HEK293 (cell line): ENCODE results near the gene SNX33.

ENCODE experiments used
- CTCF ChIP-seq: fragments of 450-650 bp; formaldehyde crosslinking; IDR thresholded peaks from 2 replicates; pipeline ENCODE4 v1.5.1; 2016; ENCODE audit warnings: missing biosample characterization, missing genetic modification characterization
- FEZF1 ChIP-seq: fragments of 450-650 bp; formaldehyde crosslinking; IDR thresholded peaks from 2 replicates; pipeline ENCODE4 v1.5.1; 2016; ENCODE audit warnings: missing biosample characterization, missing genetic modification characterization
- GLIS1 ChIP-seq: fragments of 450-650 bp; formaldehyde crosslinking; IDR thresholded peaks from 2 replicates; pipeline ENCODE4 v1.5.1; 2016; ENCODE audit warnings: missing biosample characterization, missing genetic modification characterization
- KLF1 ChIP-seq: fragments of 450-650 bp; formaldehyde crosslinking; IDR thresholded peaks from 2 replicates; pipeline ENCODE4 v1.5.1; 2016; ENCODE audit warnings: missing biosample characterization, missing genetic modification characterization
- KLF16 ChIP-seq: fragments of 450-650 bp; formaldehyde crosslinking; IDR thresholded peaks from 2 replicates; pipeline ENCODE4 v1.5.1; 2017; ENCODE audit warnings: missing biosample characterization, missing genetic modification characterization
- KLF7 ChIP-seq: fragments of 450-650 bp; formaldehyde crosslinking; IDR thresholded peaks from 2 replicates; pipeline ENCODE4 v1.5.1; 2016; ENCODE audit warnings: missing biosample characterization, missing genetic modification characterization, borderline replicate concordance
- MZF1 ChIP-seq: fragments of 450-650 bp; formaldehyde crosslinking; IDR thresholded peaks from 2 replicates; pipeline ENCODE4 v1.5.1; 2017; ENCODE audit warnings: missing biosample characterization, missing genetic modification characterization, borderline replicate concordance
- PBX3 ChIP-seq: sonication (generic); formaldehyde crosslinking; IDR thresholded peaks from 2 replicates; pipeline ENCODE4 v1.8.1; 2022; ENCODE audit warnings: mild to moderate bottlenecking, moderate library complexity, missing genetic modification reagents
- PRDM1 ChIP-seq: fragments of 450-650 bp; formaldehyde crosslinking; IDR thresholded peaks from 2 replicates; pipeline ENCODE4; 2016; ENCODE audit warnings: missing biosample characterization, missing genetic modification characterization
- PRDM4 ChIP-seq: fragments of 450-650 bp; formaldehyde crosslinking; IDR thresholded peaks from 2 replicates; pipeline ENCODE4 v1.5.1; 2017; ENCODE audit warnings: missing biosample characterization, missing genetic modification characterization
- SCRT2 ChIP-seq: fragments of 450-650 bp; formaldehyde crosslinking; IDR thresholded peaks from 2 replicates; pipeline ENCODE4 v1.5.1; 2016; ENCODE audit warnings: missing biosample characterization, missing genetic modification characterization
- SP7 ChIP-seq: fragments of 450-650 bp; formaldehyde crosslinking; IDR thresholded peaks from 2 replicates; pipeline ENCODE4 v1.5.1; 2016; ENCODE audit warnings: missing biosample characterization, missing genetic modification characterization
- ZBTB17 ChIP-seq: fragments of 450-650 bp; formaldehyde crosslinking; IDR thresholded peaks from 2 replicates; pipeline ENCODE4 v1.5.1; 2016; ENCODE audit warnings: missing biosample characterization, missing genetic modification characterization
- ZBTB21 ChIP-seq: fragments of 450-650 bp; formaldehyde crosslinking; IDR thresholded peaks from 2 replicates; pipeline ENCODE4 v1.5.1; 2017; ENCODE audit warnings: missing biosample characterization, missing genetic modification characterization
- ZNF114 ChIP-seq: fragments of 450-650 bp; formaldehyde crosslinking; IDR thresholded peaks from 2 replicates; pipeline ENCODE4 v1.5.0; 2017; ENCODE audit warnings: missing biosample characterization, missing genetic modification characterization
- ZNF121 ChIP-seq: fragments of 450-650 bp; formaldehyde crosslinking; IDR thresholded peaks from 2 replicates; pipeline ENCODE4 v1.5.1; 2016; ENCODE audit warnings: missing biosample characterization, missing genetic modification characterization
- ZNF132 ChIP-seq: fragments of 450-650 bp; formaldehyde crosslinking; IDR thresholded peaks from 2 replicates; pipeline ENCODE4 v1.5.1; 2017; ENCODE audit warnings: missing biosample characterization, missing genetic modification characterization, borderline replicate concordance
- ZNF174 ChIP-seq: fragments of 450-650 bp; formaldehyde crosslinking; IDR thresholded peaks from 2 replicates; pipeline ENCODE4 v1.5.0; 2017; ENCODE audit warnings: missing biosample characterization, mild to moderate bottlenecking, missing genetic modification characterization
- ZNF18 ChIP-seq: fragments of 450-650 bp; formaldehyde crosslinking; IDR thresholded peaks from 2 replicates; pipeline ENCODE4 v1.5.1; 2016; ENCODE audit warnings: missing biosample characterization, missing genetic modification characterization
- ZNF19 ChIP-seq: fragments of 450-650 bp; formaldehyde crosslinking; IDR thresholded peaks from 2 replicates; pipeline ENCODE4; 2016; ENCODE audit warnings: missing biosample characterization, missing genetic modification characterization, low read depth
- ZNF2 ChIP-seq: fragments of 450-650 bp; formaldehyde crosslinking; IDR thresholded peaks from 2 replicates; pipeline ENCODE4 v1.5.1; 2016; ENCODE audit warnings: missing biosample characterization, missing genetic modification characterization
- ZNF391 ChIP-seq: fragments of 450-650 bp; formaldehyde crosslinking; IDR thresholded peaks from 2 replicates; pipeline ENCODE4 v1.5.1; 2016; ENCODE audit warnings: low read depth, missing biosample characterization, missing genetic modification characterization, borderline replicate concordance
- ZNF398 ChIP-seq: fragments of 450-650 bp; formaldehyde crosslinking; IDR thresholded peaks from 2 replicates; pipeline ENCODE4 v1.5.1; 2017; ENCODE audit warnings: missing biosample characterization, missing genetic modification characterization
- ZNF423 ChIP-seq: fragments of 450-650 bp; formaldehyde crosslinking; IDR thresholded peaks from 2 replicates; pipeline ENCODE4 v1.5.1; 2016; ENCODE audit warnings: missing biosample characterization, missing genetic modification characterization
- ZNF544 ChIP-seq: fragments of 450-650 bp; formaldehyde crosslinking; IDR thresholded peaks from 2 replicates; pipeline ENCODE4 v1.5.0; 2017; ENCODE audit warnings: missing biosample characterization, missing genetic modification characterization
- ZNF580 ChIP-seq: fragments of 450-650 bp; formaldehyde crosslinking; IDR thresholded peaks from 2 replicates; pipeline ENCODE4 v1.5.1; 2016; ENCODE audit warnings: missing biosample characterization, missing genetic modification characterization
- ZNF621 ChIP-seq: fragments of 450-650 bp; formaldehyde crosslinking; IDR thresholded peaks from 2 replicates; pipeline ENCODE4 v1.5.1; 2017; ENCODE audit warnings: missing biosample characterization, missing genetic modification characterization
- ZNF76 ChIP-seq: fragments of 450-650 bp; formaldehyde crosslinking; IDR thresholded peaks from 2 replicates; pipeline ENCODE4; 2016; ENCODE audit warnings: low read depth, missing biosample characterization, missing genetic modification characterization, borderline replicate concordance
- ZNF777 ChIP-seq: fragments of 450-650 bp; formaldehyde crosslinking; IDR thresholded peaks from 2 replicates; pipeline ENCODE4 v1.5.1; 2017; ENCODE audit warnings: missing biosample characterization, missing genetic modification characterization, borderline replicate concordance

SNX33 gene

GRCh38 chr15:75625542-75626347 lies 22.0 kb upstream of the SNX33 start, which contains the start of gene SNUPN (continued):
- TF ChIP-seq PBX3 (CRISPR knock-in tag) (peak; percentile 77; the same call in 1 of the 2 replicates), CTCF (tag by site-specific recombination) (peak; percentile 6; the same call in 1 of the 2 replicates), ZNF580 (tag by site-specific recombination) (peak; percentile 96), ZNF621 (tag by site-specific recombination) (no peak), ZNF132 (no peak), ZNF174 (tag by site-specific recombination) (no peak), ZNF19 (tag by site-specific recombination) (no peak), ZNF398 (tag by site-specific recombination) (peak; percentile 65), ZNF2 (tag by site-specific recombination) (peak; percentile 64; the same call in 1 of the 2 replicates), KLF1 (tag by site-specific recombination) (peak; percentile 87), ZNF18 (tag by site-specific recombination) (0 out of 2 replicates have a peak, but pooled peaks have one; percentile 27), ZNF121 (tag by site-specific recombination) (peak; percentile 68), PRDM4 (tag by site-specific recombination) (peak; percentile 25; the same call in 1 of the 2 replicates), ZNF777 (tag by site-specific recombination) (no peak), ZNF114 (tag by site-specific recombination) (no peak), SP7 (peak; percentile 92), KLF16 (tag by site-specific recombination) (peak; percentile 96), MZF1 (peak; percentile 89; the same call in 1 of the 2 replicates), FEZF1 (0 out of 2 replicates have a peak, but pooled peaks have one; percentile 10), KLF7 (peak; percentile 60; the same call in 1 of the 2 replicates), ZNF391 (peak; percentile 88; the same call in 1 of the 2 replicates), SCRT2 (tag by site-specific recombination) (peak; percentile 67; the same call in 1 of the 2 replicates), ZNF423 (tag by site-specific recombination) (peak; percentile 41; the same call in 1 of the 2 replicates), GLIS1 (tag by site-specific recombination) (peak; percentile 81), PRDM1 (tag by site-specific recombination) (no peak), ZNF76 (peak; percentile 90), ZBTB21 (tag by site-specific recombination) (peak; percentile 34; the same call in 1 of the 2 replicates), ZNF544 (no peak), ZBTB17 (peak; percentile 97)
